Right lung (tissue), 5 donors: Measurements from ENCODE around the gene ZC3H7B. TPM values are rescaled to one million over a fixed set of nuclear protein-coding genes. Genes with fewer than 3 reads are reported as not detected.

Source experiments
- DNase-seq, 2 donors: peaks; one replicate each; pipeline ENCODE4 v3.0.0-alpha.2; 2013
- polyA plus RNA-seq, 5 donors: library from polyadenylated mRNA; unstranded; fragments of 120-200 nt; gene quantifications; one replicate each; pipeline versions ENCODE4 v1.2.1 to v1.2.3, GENCODE V29; 2013; ENCODE audit warnings: inconsistent platforms in 1 of 5, low replicate concordance in 1 of 5; ENCODE audit not compliant: insufficient read length in 5 of 5, insufficient read depth in 1 of 5

Gene ZC3H7B
- polyA plus RNA-seq, 5 donors = 55.3 to 79.8 (median 63.5) TPM

GRCh38 chr22:41324821-41325528 lies 23.6 kb downstream of the ZC3H7B start:
- DNase-seq = no peak

GRCh38 chr22:41327124-41327523 lies 25.8 kb downstream of the ZC3H7B start:
- DNase-seq = no peak

- DNase-seq = no peak
These were observed 28.8 kb downstream of the ZC3H7B start for GRCh38 chr22:41330169-41330568.

GRCh38 chr22:41332217-41332939 lies 31.1 kb downstream of the ZC3H7B start:
- DNase-seq = no peak

- DNase-seq = no peak
These were observed 32.5 kb downstream of the ZC3H7B start for GRCh38 chr22:41333806-41334205.

- DNase-seq = no peak
These were observed 32.9 kb downstream of the ZC3H7B start for GRCh38 chr22:41334215-41334614.

GRCh38 chr22:41334951-41335635 lies 33.8 kb downstream of the ZC3H7B start:
- no peak for DNase-seq

GRCh38 chr22:41338614-41339212 lies 37.4 kb downstream of the ZC3H7B start:
- DNase-seq = no peak

GRCh38 chr22:41339823-41340222 lies 38.5 kb downstream of the ZC3H7B start:
- DNase-seq = no peak

GRCh38 chr22:41340357-41340756 lies 39.0 kb downstream of the ZC3H7B start:
- no peak for DNase-seq

GRCh38 chr22:41341012-41341411 lies 39.7 kb downstream of the ZC3H7B start:
- no peak for DNase-seq

GRCh38 chr22:41341990-41342389 lies 40.7 kb downstream of the ZC3H7B start:
- DNase-seq = no peak

- no peak for DNase-seq
These were observed 42.0 kb downstream of the ZC3H7B start for GRCh38 chr22:41343300-41343699.

GRCh38 chr22:41343717-41344116 lies 42.4 kb downstream of the ZC3H7B start:
- DNase-seq = no peak

GRCh38 chr22:41344189-41344788 lies 43.0 kb downstream of the ZC3H7B start:
- no peak for DNase-seq

- DNase-seq = no peak
These were observed 44.5 kb downstream of the ZC3H7B start for GRCh38 chr22:41345807-41346335.

GRCh38 chr22:41347066-41347859 lies 45.9 kb downstream of the ZC3H7B start:
- no peak for DNase-seq

- no peak for DNase-seq
These were observed 47.7 kb downstream of the ZC3H7B start for GRCh38 chr22:41348964-41349484.

GRCh38 chr22:41350087-41350486 lies 48.8 kb downstream of the ZC3H7B start:
- no peak for DNase-seq

- DNase-seq = no peak
These were observed 49.7 kb downstream of the ZC3H7B start for GRCh38 chr22:41351011-41351410.

- DNase-seq = no peak
These were observed 50.7 kb downstream of the ZC3H7B start for GRCh38 chr22:41352058-41352457.
